ENCODE results near the gene PCP4L1. TPM values are rescaled to one million over a fixed set of nuclear protein-coding genes. Genes with fewer than 3 reads are reported as not detected.
"Not testable (repeated sequence)": the region's sequence is repeated elsewhere in the genome, so short reads cannot be mapped to it uniquely, and the experiment has no call there.

Gene PCP4L1
- total and polyA plus RNA-seq, 5 donors = 0.21 to 0.94 (median 0.51) TPM

DNA sequence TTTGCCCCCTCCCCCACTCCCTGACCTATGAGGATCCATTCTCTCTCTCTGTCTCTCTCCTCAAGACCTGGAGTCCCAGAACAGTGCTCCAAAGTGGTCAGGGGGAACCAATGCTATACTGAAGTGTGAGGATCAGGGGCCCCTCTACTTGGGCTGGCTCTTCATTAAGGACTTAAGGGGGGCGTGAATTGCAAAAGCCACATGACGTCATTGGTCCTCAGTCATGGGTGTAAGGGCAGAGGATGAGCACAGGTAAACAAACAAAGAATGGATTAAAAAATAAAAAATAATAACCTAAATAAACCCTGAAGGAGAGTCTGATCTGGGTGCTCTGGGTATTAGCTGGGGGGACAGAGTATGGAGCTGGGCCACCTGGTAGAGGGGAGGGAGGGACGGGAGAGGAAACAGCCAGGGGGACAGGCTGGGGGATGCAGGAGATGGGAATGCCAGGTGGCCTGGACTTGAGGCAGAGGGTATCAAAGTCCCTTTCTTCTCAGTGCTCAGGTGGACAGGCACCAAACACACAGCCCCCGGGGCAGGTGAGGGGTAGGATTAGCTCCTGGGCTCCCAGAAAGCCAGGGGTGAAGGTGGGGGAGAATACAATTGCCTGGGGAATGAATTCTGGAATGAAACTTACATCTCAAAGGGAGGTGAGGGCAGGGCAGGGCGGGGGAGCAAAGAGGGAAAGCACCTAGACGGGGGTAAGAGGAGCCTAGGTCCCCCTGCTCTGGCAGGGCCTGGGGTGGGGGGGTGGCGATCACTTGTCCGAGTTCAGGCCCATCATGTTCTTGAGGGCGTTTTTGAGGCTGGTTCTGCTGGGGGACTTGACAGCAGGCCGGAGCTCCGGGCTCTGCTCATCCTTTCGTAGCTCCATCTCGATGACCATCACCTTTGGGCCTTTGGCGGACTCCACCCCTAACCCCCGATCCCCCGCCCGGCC, 46.7 kb downstream of the PCP4L1 start:
- intact Hi-C loops (cut with DNase I) = no loop called here
- H3K4me3 ChIP-seq (ENCODE audit: low read length) = peak overlapping the region; percentile 87
- no peak for DNase-seq
- H3K27me3 ChIP-seq (ENCODE audit: control insufficient read depth, insufficient read depth) = no peaks in the 10 kb centered on the region
- H3K4me1 ChIP-seq (ENCODE audit: control insufficient read depth, insufficient read depth, low read length) = peaks cover 7% of the 10 kb centered on the region
- WGBS = 14% methylated on average over 17 of the region's 17 CpGs
- ATAC-seq = peak; percentile 7 to 8
- H3K9me3 ChIP-seq (ENCODE audit: control insufficient read depth, low read length) = no peaks in the 10 kb centered on the region
- no peak overlapping the region for H3K27ac ChIP-seq (ENCODE audit: low read length)

DNA sequence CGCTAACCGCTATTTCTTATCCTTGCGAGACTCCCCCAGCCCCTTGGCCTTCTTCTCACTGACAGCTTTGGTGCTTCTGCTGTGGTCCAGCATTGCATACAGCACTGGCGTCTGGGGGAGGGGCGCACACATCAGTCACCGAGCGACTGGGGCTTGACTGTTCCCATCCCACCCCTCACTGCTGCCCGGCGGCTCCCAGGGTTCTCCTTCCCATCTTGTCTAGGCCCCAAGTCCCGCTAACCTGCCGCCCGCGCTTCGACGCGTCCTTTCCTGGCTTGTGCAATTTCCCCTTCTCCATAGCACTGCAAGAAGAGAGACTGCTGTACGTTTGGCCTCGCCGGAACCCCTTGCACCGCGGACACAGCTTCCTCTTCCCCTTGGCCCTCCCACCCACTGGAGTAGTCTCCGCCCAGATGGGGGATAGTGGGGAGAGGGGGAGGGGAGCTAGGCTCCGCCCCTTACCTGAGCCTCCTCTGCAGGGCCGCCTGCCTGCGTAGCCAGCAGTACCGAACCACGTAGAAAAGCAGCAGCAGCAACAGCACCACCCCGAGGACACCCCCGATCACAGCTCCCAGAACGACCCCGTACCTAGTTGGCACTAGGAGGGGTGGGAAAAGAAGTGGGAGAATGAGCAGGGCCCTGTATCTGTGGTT, 47.4 kb downstream of the PCP4L1 start:
- peak; percentile 80 to 91 (median 90) for DNase-seq
- Histone ChIP-seq H3K4me3 (ENCODE audit: low read length) (peak overlapping the region; percentile 87), H3K4me1 (ENCODE audit: control insufficient read depth, insufficient read depth, low read length) (peaks cover 7% of the 10 kb centered on the region), H3K9me3 (ENCODE audit: control insufficient read depth, low read length) (no peaks in the 10 kb centered on the region), H3K27ac (ENCODE audit: low read length) (peak overlapping the region; percentile 8), H3K27me3 (ENCODE audit: control insufficient read depth, insufficient read depth) (no peaks in the 10 kb centered on the region)
- 3% methylated on average over 31 of the region's 31 CpGs for WGBS
- intact Hi-C loops (cut with DNase I) = no loop called here
- ATAC-seq = peak; percentile 95 to 96

DNA sequence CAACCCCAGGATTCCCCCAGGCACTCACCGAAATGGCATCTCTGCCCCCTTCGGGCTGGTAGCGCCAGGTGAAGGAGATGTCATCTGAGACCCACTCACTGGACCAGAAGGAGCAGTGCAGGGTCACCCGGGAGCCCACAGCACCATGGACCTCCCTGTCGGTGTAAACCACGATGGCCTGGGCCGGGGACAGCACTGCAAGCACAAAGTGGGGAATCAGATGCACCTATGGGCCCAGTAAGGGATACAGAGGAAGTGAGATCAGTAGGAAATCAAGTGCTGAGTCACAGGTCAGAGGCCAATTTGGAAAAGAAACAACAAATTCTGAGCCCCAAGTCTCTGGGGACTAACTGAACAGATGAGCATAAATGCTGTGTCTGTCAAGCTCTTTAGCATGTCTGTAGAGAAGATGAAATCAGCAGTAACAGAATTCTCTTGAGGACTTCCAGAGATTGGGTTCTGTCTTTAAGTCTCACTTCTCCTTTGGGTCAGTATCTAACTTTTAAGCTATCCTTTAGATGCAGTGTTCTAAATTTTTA, 48.8 kb downstream of the PCP4L1 start:
- H3K27me3 ChIP-seq (ENCODE audit: control insufficient read depth, insufficient read depth) = no peaks in the 10 kb centered on the region
- H3K9me3 ChIP-seq (ENCODE audit: control insufficient read depth, low read length) = no peaks in the 10 kb centered on the region
- H3K4me3 ChIP-seq (ENCODE audit: low read length) = no peak overlapping the region
- DNase-seq = no peak
- intact Hi-C loops (cut with DNase I) = no loop called here
- no peak overlapping the region for H3K27ac ChIP-seq (ENCODE audit: low read length)
- ATAC-seq = peak in 1 of 2 donors; percentile 15
- H3K4me1 ChIP-seq (ENCODE audit: control insufficient read depth, insufficient read depth, low read length) = peaks cover 7% of the 10 kb centered on the region
- 72% methylated on average over 7 of the region's 7 CpGs for WGBS

GRCh38 chr1:161307892-161308638, 49.5 kb downstream of the PCP4L1 start:
- 55% methylated on average over 2 of the region's 2 CpGs for WGBS
- no peak for ATAC-seq
- Histone ChIP-seq H3K4me1 (ENCODE audit: control insufficient read depth, insufficient read depth, low read length) (peaks cover 7% of the 10 kb centered on the region), H3K9me3 (ENCODE audit: control insufficient read depth, low read length) (no peaks in the 10 kb centered on the region), H3K27me3 (ENCODE audit: control insufficient read depth, insufficient read depth) (no peaks in the 10 kb centered on the region), H3K27ac (ENCODE audit: low read length) (peak overlapping the region; percentile 19), H3K4me3 (ENCODE audit: low read length) (no peak overlapping the region)
- intact Hi-C loops (cut with DNase I) = no loop called here
- no peak for DNase-seq

GRCh38 chr1:161309868-161310267, 51.3 kb downstream of the PCP4L1 start, which contains the start of gene MPZ:
Gene MPZ, minus strand, starts transcription at chr1:161309968. Its CDS starts 63 bp downstream, at chr1:161309905.
- Histone ChIP-seq H3K4me1 (ENCODE audit: control insufficient read depth, insufficient read depth, low read length) (peaks cover 5% of the 10 kb centered on the region), H3K4me3 (ENCODE audit: low read length) (no peak within 1 kb of the TSS), H3K27ac (ENCODE audit: low read length) (no peak within 1 kb of the TSS), H3K9me3 (ENCODE audit: control insufficient read depth, low read length) (no peaks in the 10 kb centered on the region), H3K27me3 (ENCODE audit: control insufficient read depth, insufficient read depth) (no peaks in the 10 kb centered on the region)
- intact Hi-C loops (cut with DNase I) = no loop called here
- WGBS = 53% methylated on average over 2 of the region's 2 CpGs
- no peak for ATAC-seq
- no peak for DNase-seq

GRCh38 chr1:161311595-161312181, 53.1 kb downstream of the PCP4L1 start:
- intact Hi-C loops (cut with DNase I) = no loop called here

DNA sequence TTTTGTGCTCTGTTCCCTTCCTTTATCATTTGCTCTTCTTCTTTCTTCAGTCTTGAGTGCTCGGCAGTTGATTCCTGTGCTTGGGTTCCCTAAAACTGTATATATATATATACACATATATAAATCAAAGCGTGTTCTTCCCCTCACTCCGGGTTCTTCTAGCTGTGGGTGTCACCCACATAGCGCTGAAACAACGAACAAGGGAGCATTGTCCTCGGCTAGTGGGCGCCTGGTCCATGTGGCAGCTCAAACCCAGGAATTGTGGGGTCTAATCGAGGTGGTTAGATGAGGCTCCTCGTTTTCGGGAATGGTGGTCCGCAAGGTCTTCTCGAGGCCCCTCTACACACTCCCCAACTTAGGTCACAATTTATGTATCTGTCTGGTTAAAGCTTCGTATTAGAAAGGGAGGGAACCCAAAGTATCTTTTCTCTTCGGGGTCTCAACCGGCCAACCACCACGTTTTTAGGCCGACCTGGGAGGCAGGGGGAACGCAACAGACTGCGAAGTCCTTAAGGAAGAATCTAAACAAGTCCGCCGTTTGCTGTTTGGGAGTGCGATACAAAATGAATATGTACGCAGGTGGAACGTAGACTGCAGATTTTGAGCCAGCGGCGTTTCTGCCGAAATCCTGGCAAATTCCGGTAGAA, 55.1 kb downstream of the PCP4L1 start:
- Histone ChIP-seq H3K27ac (ENCODE audit: low read length) (peak overlapping the region; percentile 96), H3K27me3 (ENCODE audit: control insufficient read depth, insufficient read depth) (no peaks in the 10 kb centered on the region), H3K4me1 (ENCODE audit: control insufficient read depth, insufficient read depth, low read length) (no peaks in the 10 kb centered on the region), H3K4me3 (ENCODE audit: low read length) (peak overlapping the region; percentile 88), H3K9me3 (ENCODE audit: control insufficient read depth, low read length) (no peaks in the 10 kb centered on the region)
- intact Hi-C loops (cut with DNase I) = no loop called here
- DNase-seq = no peak
- ATAC-seq = peak; percentile 13 to 31
- WGBS = 36% methylated on average over 28 of the region's 28 CpGs

More at GRCh38 chr1:161311595-161312181, 53.1 kb downstream of the PCP4L1 start:
- no peak for ATAC-seq
- Histone ChIP-seq H3K4me3 (ENCODE audit: low read length) (no peak overlapping the region), H3K27me3 (ENCODE audit: control insufficient read depth, insufficient read depth) (no peaks in the 10 kb centered on the region), H3K9me3 (ENCODE audit: control insufficient read depth, low read length) (no peaks in the 10 kb centered on the region), H3K4me1 (ENCODE audit: control insufficient read depth, insufficient read depth, low read length) (no peaks in the 10 kb centered on the region), H3K27ac (ENCODE audit: low read length) (no peak overlapping the region)
- WGBS = 92% methylated on average over 4 of the region's 4 CpGs
- no peak for DNase-seq

DNA sequence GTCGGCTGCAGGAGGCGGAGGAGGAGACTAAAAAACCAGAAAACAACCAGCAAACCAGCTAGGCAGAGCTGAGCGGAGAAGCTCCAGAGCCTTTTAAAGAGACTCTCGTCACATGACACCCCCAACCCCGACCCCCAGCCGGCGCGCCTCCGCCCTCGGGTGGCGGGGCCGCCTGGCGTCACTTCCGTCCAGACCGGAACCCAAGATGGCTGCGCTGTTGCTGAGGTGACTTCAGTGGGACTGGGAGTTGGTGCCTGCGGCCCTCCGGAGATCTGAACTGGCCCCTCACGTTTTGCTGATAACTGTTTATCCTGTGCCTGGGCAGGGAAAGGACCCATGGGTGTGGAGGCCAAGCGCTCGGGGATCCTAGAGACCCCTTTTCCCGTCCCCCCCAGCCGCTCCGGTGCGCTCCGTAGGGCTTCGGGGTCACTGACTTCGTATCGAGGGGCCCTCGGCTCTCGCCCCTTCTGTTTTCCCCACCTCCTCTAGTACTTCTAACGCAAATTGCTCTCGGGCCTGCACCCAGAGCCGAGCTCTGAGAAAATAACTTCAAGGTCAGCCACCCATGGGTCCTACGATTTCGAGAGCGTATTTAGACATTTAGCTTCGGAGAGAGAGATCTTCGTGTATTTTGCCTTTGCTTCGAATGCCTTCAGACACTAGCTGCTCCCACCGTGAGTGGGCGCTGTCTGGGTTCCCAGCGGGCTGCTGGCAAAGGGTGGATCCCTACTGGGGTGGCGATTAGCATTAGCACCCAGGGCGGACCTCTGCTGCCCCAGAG, 55.8 kb downstream of the PCP4L1 start, which contains the start of gene SDHC:
SDHC (plus strand) TSS at position 181 of the 781 bp plus-strand sequence; CDS start at position 206, 25 bp downstream.
- Histone ChIP-seq H3K27ac (ENCODE audit: low read length) (peak within 1 kb of the TSS; percentile 96), H3K27me3 (ENCODE audit: control insufficient read depth, insufficient read depth) (no peaks in the 10 kb centered on the region), H3K9me3 (ENCODE audit: control insufficient read depth, low read length) (no peaks in the 10 kb centered on the region), H3K4me3 (ENCODE audit: low read length) (peak within 1 kb of the TSS; percentile 88), H3K4me1 (ENCODE audit: control insufficient read depth, insufficient read depth, low read length) (no peaks in the 10 kb centered on the region)
- intact Hi-C loops (cut with DNase I) = no loop called here
- peak; percentile 90 to 95 (median 95) for DNase-seq
- under 1% methylated on average over 45 of the region's 45 CpGs for WGBS
- ATAC-seq = peak; percentile 99

DNA sequence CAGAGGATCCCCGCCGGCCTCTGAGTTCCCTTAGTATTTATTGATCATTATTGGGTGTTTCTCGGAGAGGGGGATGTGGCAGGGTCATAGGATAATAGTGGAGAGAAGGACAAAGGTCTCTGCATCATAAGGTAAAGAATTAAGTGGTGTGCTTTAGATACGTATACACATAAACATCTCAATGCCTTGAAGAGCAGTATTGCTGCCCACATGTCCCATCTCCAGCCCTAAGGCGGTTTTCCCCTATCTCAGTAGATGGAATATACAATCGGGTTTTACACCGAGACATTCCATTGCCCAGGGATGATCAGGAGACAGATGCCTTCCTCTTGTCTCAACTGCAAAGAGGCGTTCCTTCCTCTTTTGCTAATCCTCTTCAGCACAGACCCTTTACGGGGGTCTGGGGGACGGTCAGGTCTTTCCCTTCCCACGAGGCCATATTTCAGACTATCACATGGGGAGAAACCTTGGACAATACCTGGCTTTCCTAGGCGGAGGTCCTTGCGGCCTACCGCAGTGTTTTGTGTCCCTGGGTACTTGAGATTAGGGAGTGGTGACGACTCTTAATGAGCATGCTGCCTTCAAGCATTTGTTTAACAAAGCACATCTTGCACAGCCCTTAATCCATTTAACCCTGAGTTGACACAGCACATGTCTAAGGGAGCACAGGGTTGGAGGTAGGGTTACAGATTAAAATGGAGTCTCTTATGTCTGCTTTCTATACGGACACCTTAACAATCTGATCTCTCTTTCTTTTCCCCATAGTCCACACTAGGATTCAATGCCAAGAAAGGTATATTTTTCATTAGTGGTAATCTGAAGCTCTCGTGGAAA, 57.5 kb downstream of the PCP4L1 start:
- intact Hi-C loops (cut with DNase I); ATAC-seq; H3K27ac ChIP-seq (ENCODE audit: low read length); DNase-seq; H3K27me3 ChIP-seq (ENCODE audit: control insufficient read depth, insufficient read depth); H3K4me3 ChIP-seq (ENCODE audit: low read length); H3K4me1 ChIP-seq (ENCODE audit: control insufficient read depth, insufficient read depth, low read length); H3K9me3 ChIP-seq (ENCODE audit: control insufficient read depth, low read length): not testable (repeated sequence)
- WGBS = 73% methylated on average over 17 of the region's 17 CpGs
